Activated naive CD4-positive, alpha-beta T cell treated with Interleukin-2 at 50 U/mL for 16 hours (primary cell): ENCODE results near the gene PLEKHA4.

Experiments used
- DNase-seq: peaks from one replicate; pipeline ENCODE4 v3.0.0-alpha.2; 2020

PLEKHA4 gene

GRCh38 chr19:48821633-48822032 lies 46.8 kb downstream of the PLEKHA4 start:
- DNase-seq, result no peak

- DNase-seq, result no peak
Observed at GRCh38 chr19:48819366-48819816, 49.0 kb downstream of the PLEKHA4 start.

GRCh38 chr19:48818234-48818820 lies 50.1 kb downstream of the PLEKHA4 start:
- DNase-seq, result no peak

GRCh38 chr19:48817585-48818124 lies 50.8 kb downstream of the PLEKHA4 start:
- DNase-seq, result no peak

- no peak for DNase-seq
Observed at GRCh38 chr19:48815870-48816501, 52.4 kb downstream of the PLEKHA4 start.

GRCh38 chr19:48814895-48815294 lies 53.5 kb downstream of the PLEKHA4 start:
- DNase-seq, result no peak

GRCh38 chr19:48813123-48813913 lies 55.1 kb downstream of the PLEKHA4 start:
- DNase-seq, result no peak

- DNase-seq, result peak; percentile 65
Observed at GRCh38 chr19:48812094-48812929, 56.1 kb downstream of the PLEKHA4 start.

- DNase-seq, result no peak
Observed at GRCh38 chr19:48810151-48810550, 58.3 kb downstream of the PLEKHA4 start.

GRCh38 chr19:48807590-48808308 lies 60.7 kb downstream of the PLEKHA4 start:
- no peak for DNase-seq

GRCh38 chr19:48806818-48807589 lies 61.4 kb downstream of the PLEKHA4 start:
- no peak for DNase-seq

- peak; percentile 34 for DNase-seq
Observed at GRCh38 chr19:48806518-48806817, 61.9 kb downstream of the PLEKHA4 start.

- DNase-seq, result no peak
Observed at GRCh38 chr19:48805452-48805851, 63.0 kb downstream of the PLEKHA4 start.

- no peak for DNase-seq
Observed at GRCh38 chr19:48804496-48804895, 63.9 kb downstream of the PLEKHA4 start.

- no peak for DNase-seq
Observed at GRCh38 chr19:48802623-48803022, 65.8 kb downstream of the PLEKHA4 start.

GRCh38 chr19:48799358-48800300 lies 68.8 kb downstream of the PLEKHA4 start:
- DNase-seq, result no peak

- no peak for DNase-seq
Observed at GRCh38 chr19:48798937-48799336, 69.5 kb downstream of the PLEKHA4 start.

GRCh38 chr19:48797103-48797502 lies 71.3 kb downstream of the PLEKHA4 start:
- DNase-seq, result no peak

GRCh38 chr19:48796298-48797083 lies 71.9 kb downstream of the PLEKHA4 start:
- DNase-seq, result no peak
